Stomach (tissue), 9 donors: Measurements from ENCODE around the gene FARP2. TPM values are rescaled to one million over a fixed set of nuclear protein-coding genes. Genes with fewer than 3 reads are reported as not detected.

Experiments used
- DNase-seq, 2 donors: peaks; one replicate each; pipeline versions ENCODE4 v3.0.0 to v3.0.0-alpha.2; 2013 to 2019
- H3K27ac ChIP-seq, 5 donors: fragments of 200-600 bp in 4 of 5; sonication (generic) in 4 of 5; one replicate each; pipeline ENCODE4 v1.5.1; 2013 to 2019; ENCODE audit warnings: mild to moderate bottlenecking in 1 of 5, moderate library complexity in 1 of 5
- H3K27me3 ChIP-seq, 3 donors: fragments of 200-600 bp; sonication (generic); one replicate each; pipeline ENCODE4 v1.5.1; 2017 to 2019; ENCODE audit warnings: mixed run types in 1 of 3
- H3K36me3 ChIP-seq, 4 donors: fragments of 200-600 bp; sonication (generic); 1 replicate in 3 of 4; 2 replicates in 1 of 4; pipeline ENCODE4 v1.5.1; 2016 to 2019
- H3K4me1 ChIP-seq, 4 donors: fragments of 200-600 bp; sonication (generic); one replicate each; pipeline ENCODE4 v1.5.1; 2016 to 2019
- H3K4me3 ChIP-seq, 4 donors: fragments of 200-600 bp; sonication (generic) in 3 of 4; one replicate each; pipeline ENCODE4 v1.5.1; 2016 to 2019; ENCODE audit warnings: mild to moderate bottlenecking in 1 of 4
- H3K9me3 ChIP-seq, 4 donors: fragments of 200-600 bp; sonication (generic); one replicate each; pipeline ENCODE4 v1.5.1; 2016 to 2019
- CTCF ChIP-seq, 7 experiments: fragments of 450-650 bp in 4 of 7; fragments of 200-600 bp in 3 of 7; sonication (generic) in 3 of 7; IDR thresholded peaks; one replicate each; pipeline ENCODE4 v1.5.1; 2016 to 2019; ENCODE audit warnings: antibody characterized with exemption in 7 of 7, control low read depth in 2 of 7, mild to moderate bottlenecking in 1 of 7
- EP300 ChIP-seq: sonication (generic); formaldehyde crosslinking; IDR thresholded peaks from one replicate; pipeline ENCODE4 v1.6.1; 2017; ENCODE audit warnings: antibody characterized with exemption
- POLR2A ChIP-seq, 4 donors: fragments of 450-650 bp; IDR thresholded peaks; one replicate each; pipeline ENCODE4 v1.6.1; 2016; ENCODE audit warnings: antibody characterized with exemption in 4 of 4, control low read depth in 2 of 4, mild to moderate bottlenecking in 1 of 4, moderate library complexity in 1 of 4
- POLR2AphosphoS5 ChIP-seq, 3 donors: sonication (generic); formaldehyde crosslinking; IDR thresholded peaks; one replicate each; pipeline ENCODE4 v1.6.1; 2016; ENCODE audit warnings: antibody characterized with exemption in 3 of 3
- WGBS, 5 donors: extraction: QIAGEN DNeasy Blood & Tissue Kit in 3 of 5; methylation state at CpG; one replicate each; pipeline versions ENCODE4 v1.1.5 to v1.1.7; 2013 to 2018; 5-methylcytosine and 5-hydroxymethylcytosine counted together
- intact Hi-C: fragments of 100-400 bp; cut with DNase I; formaldehyde crosslinking; loops from one replicate; pipeline ENCODE4 v1.15.1; 2023; ENCODE audit warnings: low total_unique reads
- polyA plus RNA-seq, 3 donors: library from polyadenylated mRNA; stranded (reverse); fragments of 200-250 nt; gene quantifications; one replicate each; pipeline ENCODE4 v1.2.3, GENCODE V29; 2013
- total RNA-seq, 5 donors: library from RNA; depleted of rRNA; stranded (reverse); fragments of >200 nt; gene quantifications; one replicate each; pipeline versions ENCODE4 v1.1.0 to v1.2.3, GENCODE V29; 2014 to 2016
- donor health status: healthy with polysubstance abuse.
- donor health status: Bipolar disorder and iron deficiency.
- donor health status: healthy.

The FARP2 gene
- total and polyA plus RNA-seq, 8 donors, result 15.8 to 260 (median 69.1) TPM

- Histone ChIP-seq H3K4me3 (no peak overlapping the region), H3K36me3 (peaks cover 3 to 65% (median 56%) of the 10 kb centered on the region in 4 donors), H3K4me1 (peaks cover 7 to 20% (median 15%) of the 10 kb centered on the region in 4 donors), H3K9me3 (no peaks in the 10 kb centered on the region), H3K27ac (no peak overlapping the region), H3K27me3 (no peaks in the 10 kb centered on the region)
- no peak for TF ChIP-seq EP300
- TF ChIP-seq POLR2AphosphoS5 (IDR thresholded peaks at IDR 0.05), result no peak
- TF ChIP-seq POLR2A (IDR thresholded peaks at IDR 0.05), result no peak
- TF ChIP-seq CTCF (IDR thresholded peaks at IDR 0.05), result no peak
- 76 to 84% (median 78%) methylated on average over 12 of the region's 12 CpGs for WGBS, 5 donors
- intact Hi-C loops, result no loop called here
- DNase-seq, result no peak
Observed at GRCh38 chr2:241465543-241465942, 109.5 kb downstream of the FARP2 start.

GRCh38 chr2:241466230-241466629 lies 110.1 kb downstream of the FARP2 start:
- intact Hi-C loops, result no loop called here
- Histone ChIP-seq H3K4me3 (no peak overlapping the region), H3K4me1 (peaks cover 6 to 14% (median 12%) of the 10 kb centered on the region in 4 donors), H3K9me3 (no peaks in the 10 kb centered on the region), H3K27me3 (no peaks in the 10 kb centered on the region), H3K27ac (no peak overlapping the region), H3K36me3 (peaks cover 3 to 72% (median 60%) of the 10 kb centered on the region in 4 donors)
- no peak for DNase-seq
- WGBS, 5 donors, result 85 to 100% (median 90%) methylated on average over 3 to 10 of the region's 10 CpGs
- TF ChIP-seq CTCF (IDR thresholded peaks at IDR 0.05), result no peak
- TF ChIP-seq POLR2AphosphoS5 (IDR thresholded peaks at IDR 0.05), result no peak
- no peak for TF ChIP-seq EP300

- H3K4me1 ChIP-seq, result peaks cover 0 to 3% (median 0%) of the 10 kb centered on the region in 4 donors
- 91 to 96% (median 93%) methylated on average over 18 to 23 of the region's 23 CpGs for WGBS, 5 donors
- no peaks in the 10 kb centered on the region for H3K27me3 ChIP-seq
- H3K9me3 ChIP-seq, result no peaks in the 10 kb centered on the region
- intact Hi-C loops, result no loop called here
- DNase-seq, result no peak
- no peak for TF ChIP-seq POLR2A (IDR thresholded peaks at IDR 0.05)
- no peak for TF ChIP-seq POLR2AphosphoS5 (IDR thresholded peaks at IDR 0.05)
- no peak for TF ChIP-seq EP300
- TF ChIP-seq CTCF (IDR thresholded peaks at IDR 0.05), result no peak
- H3K36me3 ChIP-seq, result peaks cover 3 to 66% (median 60%) of the 10 kb centered on the region in 4 donors
- no peak overlapping the region for H3K27ac ChIP-seq
- H3K4me3 ChIP-seq, result no peak overlapping the region
Observed at GRCh38 chr2:241467777-241468475, 111.8 kb downstream of the FARP2 start.

GRCh38 chr2:241468476-241468781 lies 112.3 kb downstream of the FARP2 start:
- Histone ChIP-seq H3K27me3 (no peaks in the 10 kb centered on the region), H3K4me3 (no peak overlapping the region), H3K9me3 (no peaks in the 10 kb centered on the region), H3K4me1 (no peaks in the 10 kb centered on the region), H3K27ac (no peak overlapping the region), H3K36me3 (peaks cover 3 to 61% (median 55%) of the 10 kb centered on the region in 4 donors)
- no peak for TF ChIP-seq POLR2AphosphoS5 (IDR thresholded peaks at IDR 0.05)
- TF ChIP-seq EP300, result no peak
- intact Hi-C loops, result no loop called here
- WGBS, 5 donors, result 79 to 84% (median 81%) methylated on average over 2 of the region's 2 CpGs
- no peak for DNase-seq

GRCh38 chr2:241469746-241470145 lies 113.7 kb downstream of the FARP2 start:
- WGBS, 5 donors, result 80 to 97% (median 85%) methylated on average over 2 of the region's 2 CpGs
- Histone ChIP-seq H3K27ac (no peak overlapping the region), H3K4me3 (no peak overlapping the region), H3K4me1 (no peaks in the 10 kb centered on the region), H3K27me3 (no peaks in the 10 kb centered on the region), H3K36me3 (peaks cover 3 to 49% (median 46%) of the 10 kb centered on the region in 4 donors), H3K9me3 (no peaks in the 10 kb centered on the region)
- no peak for DNase-seq
- no peak for TF ChIP-seq POLR2A (IDR thresholded peaks at IDR 0.05)
- no peak for TF ChIP-seq EP300
- no peak for TF ChIP-seq POLR2AphosphoS5 (IDR thresholded peaks at IDR 0.05)
- TF ChIP-seq CTCF (IDR thresholded peaks at IDR 0.05), result no peak
- intact Hi-C loops, result no loop called here
